ENCODE results near the gene MSI2. TPM values are rescaled to one million over a fixed set of nuclear protein-coding genes. Genes with fewer than 3 reads are reported as not detected.
A peak's percentile ranks its signal among the peaks of the same experiment; 100 is the strongest.

The MSI2 gene
- total RNA-seq, 1 experiment from 2014 or later, result 29.4 TPM

GRCh38 chr17:57432507-57433277 lies 176.4 kb downstream of the MSI2 start:
- no peak for DNase-seq (ENCODE audit: low read depth)

- no peak for DNase-seq (ENCODE audit: low read depth)
Measured at GRCh38 chr17:57433452-57433851, 177.1 kb downstream of the MSI2 start.

DNA sequence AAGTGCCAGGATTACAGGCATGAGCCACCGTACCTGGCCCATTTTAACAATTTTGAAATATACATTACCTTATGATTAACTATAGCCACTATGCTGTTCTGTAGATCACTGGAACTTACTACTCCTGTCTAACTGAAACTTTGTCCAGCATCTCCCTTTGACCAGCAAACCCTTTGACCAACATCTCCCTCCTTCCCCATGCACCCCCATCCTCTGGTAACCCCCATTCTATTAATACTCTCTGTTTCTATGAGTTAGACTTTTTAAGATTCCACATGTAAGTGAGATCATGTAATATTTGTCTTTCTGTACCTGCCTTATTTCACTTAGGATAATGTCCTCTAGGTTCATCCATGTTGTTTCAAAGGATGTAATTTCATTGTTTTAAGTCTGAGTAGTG lies 178.0 kb downstream of the MSI2 start:
- DNase-seq (ENCODE audit: low read depth), result no peak

DNA sequence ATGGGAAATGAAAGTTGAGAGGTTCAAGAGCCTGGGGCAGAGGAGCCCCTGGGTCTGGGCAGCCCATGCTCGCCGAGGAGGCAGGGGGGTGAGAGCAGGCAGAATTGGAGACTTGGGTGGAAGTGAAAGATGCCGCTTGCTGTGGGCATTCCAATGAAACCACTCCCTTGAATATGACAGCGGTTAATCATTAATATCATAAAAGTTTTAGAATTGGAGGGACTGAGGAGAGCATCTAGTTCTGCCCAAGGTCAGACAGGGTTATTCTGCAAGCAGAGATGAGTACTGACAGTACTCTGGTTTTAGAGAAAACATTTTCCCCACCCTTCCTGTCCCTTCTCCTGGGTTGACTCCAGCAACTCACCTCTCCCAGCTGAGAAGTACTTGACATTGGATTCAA lies 180.2 kb downstream of the MSI2 start:
- no peak for DNase-seq (ENCODE audit: low read depth)

DNA sequence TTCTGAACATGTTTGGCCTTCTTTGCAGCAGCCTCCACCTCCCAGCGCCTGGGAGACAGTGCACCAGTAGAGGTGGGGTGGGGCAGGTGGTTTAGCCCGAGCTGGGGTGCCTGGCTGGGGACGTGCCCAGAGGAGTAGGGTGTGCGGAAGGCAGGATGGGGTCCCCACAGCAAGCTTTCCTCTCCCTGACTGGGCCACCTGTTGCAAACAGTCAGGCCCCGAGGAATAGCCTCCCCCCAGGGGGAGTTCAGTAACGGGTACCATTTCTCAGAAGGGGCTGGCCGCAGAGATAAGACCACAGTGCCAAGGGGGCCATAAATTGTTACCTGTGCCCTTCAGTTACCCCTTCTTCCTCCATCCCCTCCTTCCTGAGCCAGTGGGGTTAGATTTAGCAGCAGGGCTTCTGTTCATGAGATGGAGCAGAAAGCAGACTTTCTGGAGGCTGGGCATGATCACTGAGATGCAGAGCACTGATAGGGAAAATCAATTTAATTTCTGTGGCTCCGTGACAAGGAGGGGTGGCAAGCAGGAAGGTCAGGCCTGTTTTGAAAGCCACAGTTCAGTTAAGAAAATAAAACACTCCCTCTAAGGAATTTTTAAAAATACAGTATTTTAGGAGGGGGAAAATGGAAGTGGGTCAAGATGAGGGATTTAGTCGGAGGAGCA lies 181.9 kb downstream of the MSI2 start:
- no peak for DNase-seq (ENCODE audit: low read depth)

DNA sequence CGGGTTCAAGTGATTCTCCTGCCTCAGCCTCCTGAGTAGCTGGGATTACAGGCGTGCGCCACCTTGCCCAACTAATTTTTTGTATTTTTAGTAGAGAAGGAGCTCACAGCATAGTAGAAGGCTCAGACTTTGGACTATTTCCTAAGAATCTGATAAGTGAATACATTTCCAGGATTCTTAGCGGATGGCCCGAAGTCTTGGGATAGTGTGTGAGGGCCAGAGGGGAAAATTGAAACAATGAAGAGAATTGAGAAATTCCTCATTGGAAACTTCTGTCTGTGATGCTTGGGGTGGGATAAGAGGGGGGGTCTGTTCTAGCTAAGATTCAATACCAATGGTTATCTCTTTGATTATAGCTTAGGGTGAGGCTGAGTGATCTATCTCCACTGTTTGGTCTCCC lies 183.3 kb downstream of the MSI2 start:
- DNase-seq (ENCODE audit: low read depth), result no peak

DNA sequence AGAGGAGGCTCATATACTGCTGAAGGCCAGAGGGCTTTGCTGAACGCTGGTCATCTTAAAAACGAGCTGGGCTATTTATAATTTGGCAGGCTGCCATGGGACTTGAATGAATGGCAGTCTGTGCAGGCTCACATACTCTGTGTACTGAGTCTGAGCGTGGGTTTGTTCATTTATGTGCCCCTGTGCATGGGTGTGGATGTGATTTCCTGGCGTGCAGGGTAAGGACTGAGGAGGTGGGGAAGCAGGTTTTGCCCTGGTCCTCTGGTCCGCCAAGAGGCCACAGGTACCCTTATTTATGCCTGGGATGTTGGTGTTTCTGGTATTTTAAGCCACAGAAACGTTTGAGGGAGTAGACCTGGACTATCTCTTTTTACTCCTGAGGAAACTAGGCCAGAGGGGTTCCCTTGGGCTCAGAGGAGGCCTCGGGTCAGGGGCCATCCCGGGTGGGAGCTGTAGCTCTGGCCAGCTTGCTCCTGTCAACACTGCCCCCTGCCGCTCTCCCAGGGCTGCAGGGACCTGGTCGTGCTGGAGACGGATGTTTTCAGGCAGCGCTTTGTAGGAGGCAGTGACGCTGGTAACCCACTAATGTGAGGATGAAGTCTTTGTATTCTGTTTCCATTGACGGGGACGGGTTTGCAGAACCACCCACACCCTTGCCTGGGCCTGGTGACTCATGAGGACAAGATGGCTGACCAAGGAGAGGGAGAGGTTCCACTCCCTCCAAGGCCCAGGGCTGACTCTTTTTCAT lies 184.4 kb downstream of the MSI2 start:
- DNase-seq (ENCODE audit: low read depth), result peak; percentile 94

GRCh38 chr17:57441270-57441600 lies 184.9 kb downstream of the MSI2 start:
- no peak for DNase-seq (ENCODE audit: low read depth)

- peak; percentile 45 for DNase-seq (ENCODE audit: low read depth)
Measured at GRCh38 chr17:57442401-57442823, 186.1 kb downstream of the MSI2 start.

DNA sequence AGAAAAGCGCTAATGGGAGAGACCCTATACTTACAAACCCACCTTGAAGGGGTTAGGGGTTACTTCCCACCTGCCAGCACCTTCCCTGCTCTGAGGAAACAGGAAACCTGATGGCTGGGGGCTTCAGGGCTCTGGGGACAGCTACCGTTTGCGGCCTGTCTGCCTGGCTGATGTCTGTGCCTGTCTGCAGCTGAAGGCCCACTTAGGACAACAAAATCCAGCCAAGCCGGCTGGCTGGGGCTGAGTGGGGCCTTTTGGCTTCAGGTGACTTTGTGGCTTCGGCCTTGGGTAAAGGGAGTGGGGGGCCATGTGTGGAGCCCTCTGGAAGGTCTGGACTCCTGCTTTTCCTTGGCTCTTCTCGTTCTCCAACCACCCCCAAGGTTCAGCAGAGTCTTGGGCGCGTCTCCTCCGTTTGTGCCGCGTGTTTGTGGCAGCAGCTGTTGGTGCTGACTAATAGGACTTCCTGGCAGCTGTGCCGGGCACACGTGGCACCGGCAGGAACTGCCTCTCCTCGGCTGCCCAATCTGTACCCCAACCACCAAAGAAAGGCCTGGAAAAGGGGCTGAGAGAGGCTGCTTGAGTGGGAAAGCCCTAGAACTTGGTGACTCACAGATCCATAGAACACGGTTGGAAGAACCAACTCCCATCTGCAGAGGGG lies 186.7 kb downstream of the MSI2 start:
- DNase-seq (ENCODE audit: low read depth), result peak; percentile 91

- DNase-seq (ENCODE audit: low read depth), result no peak
Measured at GRCh38 chr17:57443781-57444180, 187.5 kb downstream of the MSI2 start.

GRCh38 chr17:57444682-57445450 lies 188.5 kb downstream of the MSI2 start:
- peak; percentile 71 for DNase-seq (ENCODE audit: low read depth)

GRCh38 chr17:57445772-57446472 lies 189.6 kb downstream of the MSI2 start:
- DNase-seq (ENCODE audit: low read depth), result no peak

DNA sequence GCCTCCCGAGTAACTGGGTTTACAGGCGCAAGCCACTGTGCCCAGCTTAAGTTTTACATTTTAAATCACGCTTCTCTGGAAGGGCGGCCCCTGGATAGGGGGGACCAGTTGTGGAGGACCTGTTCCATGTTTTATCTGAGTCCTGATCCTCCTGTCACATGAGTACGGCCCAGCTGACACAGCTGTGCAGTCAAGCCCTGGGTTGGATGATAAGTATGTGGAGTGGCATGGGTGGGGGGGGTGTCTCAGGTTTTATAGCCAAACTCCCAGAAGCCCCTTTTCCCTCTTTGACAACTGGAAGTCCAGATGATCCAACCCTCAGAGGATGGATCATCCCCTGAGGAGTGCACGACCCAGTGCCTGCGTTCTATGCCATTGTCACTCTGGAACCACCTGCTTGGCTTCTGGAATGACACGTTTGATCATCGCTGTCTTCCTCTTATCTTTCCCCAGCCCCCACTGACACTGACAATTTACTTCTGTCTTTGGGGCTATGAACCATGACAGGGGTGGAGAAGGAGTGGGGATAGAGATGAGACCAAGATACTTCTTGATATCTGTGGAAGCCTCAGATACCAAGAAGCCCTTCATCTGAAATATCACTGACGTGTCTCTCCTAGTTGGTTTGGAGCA lies 191.2 kb downstream of the MSI2 start:
- no peak for DNase-seq (ENCODE audit: low read depth)

- no peak for DNase-seq (ENCODE audit: low read depth)
Measured at GRCh38 chr17:57447990-57448758, 191.9 kb downstream of the MSI2 start.

DNA sequence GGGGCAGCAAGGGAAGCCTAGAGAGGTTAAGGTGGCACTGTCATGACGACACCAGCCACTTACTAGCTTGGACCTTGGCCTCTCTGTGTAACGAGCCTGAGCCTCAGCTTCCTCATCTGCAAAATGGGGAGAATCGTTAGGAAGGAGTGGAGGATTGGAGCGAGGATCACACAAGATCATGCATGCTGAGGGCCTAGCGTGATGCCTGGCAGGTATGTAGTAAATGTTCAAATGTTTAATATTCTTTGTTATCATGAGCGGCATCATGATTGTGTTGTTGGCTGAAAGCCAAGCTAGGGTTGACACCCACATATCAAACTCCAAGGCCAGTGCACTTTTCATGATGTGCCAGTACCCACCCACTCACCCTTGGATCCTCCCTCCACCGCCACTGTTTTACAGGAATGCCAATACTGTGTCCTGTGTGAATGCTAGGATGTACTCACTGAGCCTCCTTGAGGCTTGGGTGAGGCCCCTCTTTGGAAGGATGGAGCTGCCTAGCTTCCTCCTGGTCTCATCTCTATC lies 192.5 kb downstream of the MSI2 start:
- no peak for DNase-seq (ENCODE audit: low read depth)

GRCh38 chr17:57451191-57451590 lies 194.9 kb downstream of the MSI2 start:
- DNase-seq (ENCODE audit: low read depth), result no peak

GRCh38 chr17:57451643-57452042 lies 195.3 kb downstream of the MSI2 start:
- DNase-seq (ENCODE audit: low read depth), result no peak

DNA sequence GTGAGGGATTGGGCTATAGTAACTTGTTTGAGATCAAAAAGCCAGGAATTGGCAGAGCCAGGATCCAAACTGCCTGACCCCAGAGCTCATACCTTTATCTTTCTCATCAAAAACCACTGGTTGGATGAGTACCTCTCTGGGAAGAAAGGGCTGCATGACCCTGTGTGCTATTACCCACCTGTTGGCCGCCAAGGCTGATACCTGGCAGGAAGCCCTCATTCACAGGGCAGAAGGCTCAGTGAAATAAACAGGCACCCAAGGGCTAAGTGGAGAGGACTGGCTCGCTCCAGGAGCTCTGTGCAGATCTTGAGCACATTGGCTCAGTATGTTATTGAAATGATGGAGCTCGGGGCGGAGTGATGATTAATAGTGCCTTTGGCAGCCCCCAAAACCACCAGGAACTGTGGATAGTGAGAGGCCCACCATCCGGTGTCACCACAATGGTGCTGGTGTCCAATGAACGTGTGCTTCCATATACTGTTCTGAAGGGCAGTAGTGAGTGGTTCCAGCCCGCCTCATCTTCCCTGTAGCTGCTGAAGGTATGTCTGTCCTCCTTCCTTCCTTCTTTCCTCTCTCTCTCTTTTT lies 197.6 kb downstream of the MSI2 start:
- DNase-seq (ENCODE audit: low read depth), result no peak

Data from RPMI7951 (cell line).